Astrocyte (in vitro differentiated cells and primary cell): ENCODE measurements around the gene MFSD6L. TPM values are rescaled to one million over a fixed set of nuclear protein-coding genes. Genes with fewer than 3 reads are reported as not detected.

ENCODE experiments used
- DNase-seq: peaks from one replicate; pipeline ENCODE4 v3.0.0-alpha.2; 2010; ENCODE audit warnings: low read depth
- FAIRE-seq: peaks from 2 replicates; lab custom pipeline; 2011; peaks lifted over from hg19 to GRCh38; lab: Jason Lieb, UNC
- H2AFZ ChIP-seq: 2 replicates; pipeline ENCODE4 v1.6.0; 2012; ENCODE audit warnings: low read depth, low read length, inconsistent platforms
- H3K27ac ChIP-seq: 2 replicates; pipeline ENCODE4 v1.5.1; 2011; ENCODE audit warnings: low read depth, low read length, inconsistent platforms
- H3K27me3 ChIP-seq: 2 replicates; pipeline ENCODE4 v1.6.0; 2011; ENCODE audit warnings: low read length, inconsistent platforms; ENCODE audit not compliant: insufficient read depth
- H3K36me3 ChIP-seq: 2 replicates; pipeline ENCODE4 v1.5.1; 2011; ENCODE audit warnings: low read length, inconsistent platforms; ENCODE audit not compliant: insufficient read depth
- H3K4me1 ChIP-seq: 2 replicates; pipeline ENCODE4 v1.5.1; 2011; ENCODE audit warnings: low read length, inconsistent platforms; ENCODE audit not compliant: insufficient read depth
- H3K4me2 ChIP-seq: 2 replicates; pipeline ENCODE4 v1.6.0; 2012; ENCODE audit warnings: low read length, inconsistent platforms
- H3K4me3 ChIP-seq: 2 replicates; pipeline ENCODE4 v1.5.1; 2011; ENCODE audit warnings: low read depth, mild to moderate bottlenecking, low read length, inconsistent platforms; ENCODE audit not compliant: insufficient read depth
- H3K79me2 ChIP-seq: 2 replicates; pipeline ENCODE4 v1.6.0; 2012; ENCODE audit warnings: mild to moderate bottlenecking, low read length, inconsistent platforms; ENCODE audit not compliant: insufficient read depth
- H3K9ac ChIP-seq: 2 replicates; pipeline ENCODE4 v1.6.0; 2012; ENCODE audit warnings: mild to moderate bottlenecking, low read length, inconsistent platforms
- H3K9me3 ChIP-seq: 2 replicates; pipeline ENCODE4 v1.5.1; 2012; ENCODE audit warnings: low read depth, mild to moderate bottlenecking, low read length, inconsistent platforms; ENCODE audit not compliant: insufficient read depth
- H4K20me1 ChIP-seq: 2 replicates; pipeline ENCODE4 v1.6.0; 2012; ENCODE audit warnings: low read length, inconsistent platforms; ENCODE audit not compliant: insufficient read depth
- H3K27ac Mint-ChIP-seq: one replicate; pipeline ENCODE4 v1.8.0; 2021; ENCODE audit warnings: mild to moderate bottlenecking, mixed read lengths; ENCODE audit not compliant: unreplicated experiment
- H3K27me3 Mint-ChIP-seq: one replicate; pipeline ENCODE4 v1.8.0; 2021; ENCODE audit warnings: low read depth, mixed read lengths; ENCODE audit not compliant: unreplicated experiment
- H3K36me3 Mint-ChIP-seq: one replicate; pipeline ENCODE4 v1.8.0; 2021; ENCODE audit warnings: low read depth, mixed read lengths; ENCODE audit not compliant: unreplicated experiment
- H3K4me1 Mint-ChIP-seq: one replicate; pipeline ENCODE4 v1.8.0; 2021; ENCODE audit warnings: low read depth, mixed read lengths; ENCODE audit not compliant: unreplicated experiment
- H3K4me3 Mint-ChIP-seq: one replicate; pipeline ENCODE4 v1.8.0; 2021; ENCODE audit warnings: mild to moderate bottlenecking, moderate library complexity, mixed read lengths; ENCODE audit not compliant: unreplicated experiment
- H3K9me3 Mint-ChIP-seq: one replicate; pipeline ENCODE4 v1.8.0; 2021; ENCODE audit warnings: mild to moderate bottlenecking, mixed read lengths; ENCODE audit not compliant: unreplicated experiment
- EZH2 ChIP-seq: IDR thresholded peaks from 2 replicates; pipeline ENCODE4 v1.6.1; 2012; ENCODE audit warnings: mild to moderate bottlenecking, low read length, inconsistent platforms; ENCODE audit not compliant: insufficient read depth
- total RNA-seq: library from RNA; stranded (reverse); gene quantifications from 2 replicates; pipeline ENCODE4 v1.2.1, GENCODE V29; 2021
- TF ChIP-seq, protein P1 (sequence below): IDR thresholded peaks from 2 replicates; pipeline ENCODE4 v1.5.1; 2011; ENCODE audit warnings: low read depth, mild to moderate bottlenecking, inconsistent platforms, low read length, moderate library complexity; ENCODE audit not compliant: insufficient read depth

Gene MFSD6L
- total RNA-seq, 1 donor from 2014 or later, result not detected

- Mint-ChIP-seq H3K4me3 (no peak overlapping the region), H3K4me1 (no peaks in the 10 kb centered on the region)
- TF ChIP-seq, protein P1, sequence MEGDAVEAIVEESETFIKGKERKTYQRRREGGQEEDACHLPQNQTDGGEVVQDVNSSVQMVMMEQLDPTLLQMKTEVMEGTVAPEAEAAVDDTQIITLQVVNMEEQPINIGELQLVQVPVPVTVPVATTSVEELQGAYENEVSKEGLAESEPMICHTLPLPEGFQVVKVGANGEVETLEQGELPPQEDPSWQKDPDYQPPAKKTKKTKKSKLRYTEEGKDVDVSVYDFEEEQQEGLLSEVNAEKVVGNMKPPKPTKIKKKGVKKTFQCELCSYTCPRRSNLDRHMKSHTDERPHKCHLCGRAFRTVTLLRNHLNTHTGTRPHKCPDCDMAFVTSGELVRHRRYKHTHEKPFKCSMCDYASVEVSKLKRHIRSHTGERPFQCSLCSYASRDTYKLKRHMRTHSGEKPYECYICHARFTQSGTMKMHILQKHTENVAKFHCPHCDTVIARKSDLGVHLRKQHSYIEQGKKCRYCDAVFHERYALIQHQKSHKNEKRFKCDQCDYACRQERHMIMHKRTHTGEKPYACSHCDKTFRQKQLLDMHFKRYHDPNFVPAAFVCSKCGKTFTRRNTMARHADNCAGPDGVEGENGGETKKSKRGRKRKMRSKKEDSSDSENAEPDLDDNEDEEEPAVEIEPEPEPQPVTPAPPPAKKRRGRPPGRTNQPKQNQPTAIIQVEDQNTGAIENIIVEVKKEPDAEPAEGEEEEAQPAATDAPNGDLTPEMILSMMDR, result no peak
- TF ChIP-seq EZH2, result no peak
Measured at GRCh38 chr17:8776248-8776647, 22.9 kb downstream of the MFSD6L start.

DNA sequence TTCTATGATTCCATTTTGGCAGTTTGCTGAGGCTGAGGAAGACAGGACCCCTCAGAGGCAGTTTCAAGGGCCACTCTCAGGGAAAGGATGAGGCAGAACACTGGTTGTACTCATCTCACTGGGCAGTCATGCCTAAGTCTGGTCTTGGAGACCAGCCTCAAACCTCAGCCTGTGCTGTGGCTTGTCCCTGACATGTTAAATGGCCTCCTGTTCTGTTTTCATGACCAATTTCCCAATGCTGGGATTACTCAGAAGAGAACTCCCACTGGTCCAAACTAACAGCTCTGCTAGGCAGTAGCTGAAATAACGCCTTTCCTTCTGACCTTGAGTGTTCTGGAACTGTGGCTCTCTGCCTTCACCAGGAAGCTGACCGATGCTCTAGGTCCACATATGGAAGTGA, 32.4 kb downstream of the MFSD6L start:
- Histone ChIP-seq H3K9me3 (peaks cover 3% of the 10 kb centered on the region), H2AFZ (no peak overlapping the region), H3K9ac (no peak overlapping the region), H3K79me2 (no peaks in the 10 kb centered on the region), H3K4me2 (no peak overlapping the region), H3K27ac (no peak overlapping the region), H3K27me3 (no peaks in the 10 kb centered on the region), H4K20me1 (no peaks in the 10 kb centered on the region), H3K4me3 (no peak overlapping the region), H3K4me1 (no peaks in the 10 kb centered on the region), H3K36me3 (no peaks in the 10 kb centered on the region)
- TF ChIP-seq EZH2, result no peak
- TF ChIP-seq, protein P1, result no peak
- no peaks in the 10 kb centered on the region for H3K27me3 Mint-ChIP-seq
- H3K4me1 Mint-ChIP-seq, result no peaks in the 10 kb centered on the region
- FAIRE-seq, result no peak
- no peaks in the 10 kb centered on the region for H3K36me3 Mint-ChIP-seq
- peaks cover 13% of the 10 kb centered on the region for H3K9me3 Mint-ChIP-seq
- H3K4me3 Mint-ChIP-seq, result no peak overlapping the region
- DNase-seq, result peak; percentile 3
- H3K27ac Mint-ChIP-seq, result no peak overlapping the region

More at GRCh38 chr17:8776248-8776647, 22.9 kb downstream of the MFSD6L start:
- H3K4me2 ChIP-seq, result no peak overlapping the region
- Mint-ChIP-seq H3K27ac (no peak overlapping the region), H3K9me3 (peaks cover 1% of the 10 kb centered on the region), H3K27me3 (peaks cover 4% of the 10 kb centered on the region), H3K36me3 (no peaks in the 10 kb centered on the region)
- H2AFZ ChIP-seq, result no peak overlapping the region
- H3K9ac ChIP-seq, result no peak overlapping the region
- H3K4me1 ChIP-seq, result no peaks in the 10 kb centered on the region
- H4K20me1 ChIP-seq, result no peaks in the 10 kb centered on the region
- H3K79me2 ChIP-seq, result no peaks in the 10 kb centered on the region
- FAIRE-seq (no peak), DNase-seq (no peak)
- no peaks in the 10 kb centered on the region for H3K9me3 ChIP-seq
- H3K4me3 ChIP-seq, result no peak overlapping the region
- H3K27ac ChIP-seq, result no peak overlapping the region
- H3K27me3 ChIP-seq, result peaks cover 5% of the 10 kb centered on the region
- no peaks in the 10 kb centered on the region for H3K36me3 ChIP-seq

DNA sequence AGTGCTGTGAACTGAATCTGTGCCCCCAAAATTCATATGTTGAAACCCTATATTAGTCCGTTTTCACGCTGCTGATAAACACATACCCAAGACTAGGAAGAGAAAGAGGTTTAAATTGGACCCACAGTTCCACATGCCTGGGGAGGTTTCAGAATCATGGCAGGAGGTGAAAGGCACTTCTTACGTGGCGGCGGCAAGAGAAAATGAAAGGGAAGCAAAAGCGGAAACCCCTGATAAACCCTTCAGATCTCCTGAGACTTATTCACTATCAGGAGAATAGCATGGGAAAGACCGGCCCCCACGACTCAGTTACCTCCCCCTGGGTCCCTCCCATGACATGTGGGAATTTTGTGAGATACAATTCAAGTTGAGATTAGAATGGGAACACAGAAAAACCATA, 37.2 kb downstream of the MFSD6L start:
- Mint-ChIP-seq H3K9me3 (peaks cover 16% of the 10 kb centered on the region), H3K4me3 (no peak overlapping the region), H3K4me1 (no peaks in the 10 kb centered on the region), H3K36me3 (peaks cover 1% of the 10 kb centered on the region), H3K27ac (no peak overlapping the region), H3K27me3 (peaks cover 19% of the 10 kb centered on the region)
- DNase-seq, result no peak
- H3K9ac ChIP-seq, result no peak overlapping the region
- H3K4me1 ChIP-seq, result no peaks in the 10 kb centered on the region
- no peaks in the 10 kb centered on the region for H4K20me1 ChIP-seq
- peaks cover 7% of the 10 kb centered on the region for H3K27me3 ChIP-seq
- no peak overlapping the region for H3K4me2 ChIP-seq
- FAIRE-seq, result no peak
- no peaks in the 10 kb centered on the region for H3K79me2 ChIP-seq
- no peaks in the 10 kb centered on the region for H3K36me3 ChIP-seq
- H3K4me3 ChIP-seq, result no peak overlapping the region
- peaks cover 3% of the 10 kb centered on the region for H3K9me3 ChIP-seq
- no peak overlapping the region for H2AFZ ChIP-seq
- no peak for TF ChIP-seq EZH2
- TF ChIP-seq, protein P1, result no peak
- no peak overlapping the region for H3K27ac ChIP-seq
